ENCODE measurements around the gene SH2D2A.

GRCh38 chr1:156826630-156827029 lies 10.0 kb upstream of the SH2D2A start:
- TF ChIP-seq GATA2 (IDR thresholded peaks at IDR 0.05; ENCODE audit: low read depth, low read length) (no peak), GATA3 (IDR thresholded peaks at IDR 0.05; ENCODE audit: low read depth, low read length) (no peak)
